Stimulated activated naive CD8-positive, alpha-beta T cell treated with anti-CD3 and anti-CD28 coated beads, Interleukin-15, amount 100 ng/mL, for 72 hours (primary cell): ENCODE data around the gene FHL2.
A peak's percentile ranks its signal among the peaks of the same experiment; 100 is the strongest.

ENCODE experiments used
- ATAC-seq: fragments of 150-1000 bp; cut with Tn5 transposase; 2 replicates; pipeline ENCODE4 v1.10.0; 2021; ENCODE audit warnings: mild to moderate bottlenecking, moderate library complexity
- DNase-seq, 2 donors: peaks; one replicate each; pipeline ENCODE4 v3.0.0; 2021 to 2022
- H3K27ac Mint-ChIP-seq, 2 donors: one replicate each; pipeline ENCODE4 v1.8.0; 2022; ENCODE audit warnings: mild to moderate bottlenecking in 2 of 2, mixed read lengths in 2 of 2, moderate library complexity in 2 of 2
- H3K27me3 Mint-ChIP-seq: one replicate; pipeline ENCODE4 v1.8.0; 2022; ENCODE audit warnings: mixed read lengths
- H3K4me1 Mint-ChIP-seq: one replicate; pipeline ENCODE4 v1.8.0; 2022; ENCODE audit warnings: mild to moderate bottlenecking, mixed read lengths
- H3K4me3 Mint-ChIP-seq, 2 donors: one replicate each; pipeline ENCODE4 v1.8.0; 2022; ENCODE audit warnings: mild to moderate bottlenecking in 2 of 2, mixed read lengths in 2 of 2, moderate library complexity in 1 of 2
- H3K9me3 Mint-ChIP-seq, 2 donors: one replicate each; pipeline ENCODE4 v1.8.0; 2022; ENCODE audit warnings: mixed read lengths in 2 of 2

The FHL2 gene

DNA sequence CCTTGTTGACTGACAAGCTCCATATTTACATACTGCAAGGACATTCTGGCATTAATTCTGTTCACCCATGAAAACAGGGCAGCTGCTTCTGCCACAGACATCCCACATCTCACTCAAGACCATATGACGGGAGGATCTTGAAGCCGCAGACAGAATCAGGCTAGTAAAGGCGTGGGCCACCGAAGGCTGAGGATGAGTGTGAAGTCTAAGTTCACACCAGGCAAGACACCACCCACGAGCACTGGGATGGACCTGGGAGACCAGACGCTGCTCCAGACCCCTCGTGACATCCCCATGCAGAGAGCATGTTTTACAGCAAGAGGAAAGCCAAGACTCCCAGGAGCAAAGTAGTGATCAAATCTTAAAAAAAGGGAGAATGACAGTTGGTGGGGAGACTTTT is 3.2 kb downstream of the FHL2 start:
- Mint-ChIP-seq H3K9me3 (no peaks in the 10 kb centered on the region), H3K27ac (no peak overlapping the region), H3K4me1 (peaks cover 8% of the 10 kb centered on the region), H3K27me3 (peaks cover 17% of the 10 kb centered on the region), H3K4me3 (no peak overlapping the region)
- ATAC-seq (no peak), DNase-seq (no peak)

DNA sequence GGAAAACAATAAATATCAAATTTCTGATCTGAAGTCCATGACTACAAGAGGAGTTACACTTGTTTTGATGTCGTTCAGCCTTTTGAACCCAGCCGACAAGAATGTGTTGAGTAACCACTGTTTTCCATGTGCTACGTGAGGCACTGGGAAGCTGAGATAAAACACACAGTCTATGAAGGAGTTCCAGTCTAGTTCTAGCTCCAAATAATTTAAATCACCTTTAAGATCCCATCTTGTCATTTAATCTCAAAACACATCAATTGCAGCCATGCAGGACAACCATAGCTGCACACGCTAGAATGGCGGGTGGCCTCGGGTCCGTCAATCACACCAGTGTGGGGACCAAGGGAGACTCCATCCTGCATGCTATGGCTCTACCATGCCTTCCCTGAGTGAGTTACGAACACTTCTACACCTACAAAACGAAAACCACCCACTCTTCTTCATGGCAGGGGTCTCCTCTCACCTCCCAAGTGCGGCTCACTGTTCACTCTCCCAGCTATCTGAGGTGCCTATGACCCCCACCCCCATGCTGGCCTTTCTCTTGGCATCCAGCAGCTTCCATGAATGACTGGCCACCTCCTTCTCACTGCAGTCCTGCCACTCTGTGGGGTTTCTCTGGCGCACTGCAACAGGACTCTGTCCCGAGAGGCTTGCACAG is 3.8 kb downstream of the FHL2 start:
- Mint-ChIP-seq H3K4me3 (no peak overlapping the region), H3K9me3 (no peaks in the 10 kb centered on the region), H3K27me3 (peaks cover 17% of the 10 kb centered on the region), H3K4me1 (peaks cover 8% of the 10 kb centered on the region), H3K27ac (no peak overlapping the region)
- ATAC-seq (no peak), DNase-seq (no peak)

DNA sequence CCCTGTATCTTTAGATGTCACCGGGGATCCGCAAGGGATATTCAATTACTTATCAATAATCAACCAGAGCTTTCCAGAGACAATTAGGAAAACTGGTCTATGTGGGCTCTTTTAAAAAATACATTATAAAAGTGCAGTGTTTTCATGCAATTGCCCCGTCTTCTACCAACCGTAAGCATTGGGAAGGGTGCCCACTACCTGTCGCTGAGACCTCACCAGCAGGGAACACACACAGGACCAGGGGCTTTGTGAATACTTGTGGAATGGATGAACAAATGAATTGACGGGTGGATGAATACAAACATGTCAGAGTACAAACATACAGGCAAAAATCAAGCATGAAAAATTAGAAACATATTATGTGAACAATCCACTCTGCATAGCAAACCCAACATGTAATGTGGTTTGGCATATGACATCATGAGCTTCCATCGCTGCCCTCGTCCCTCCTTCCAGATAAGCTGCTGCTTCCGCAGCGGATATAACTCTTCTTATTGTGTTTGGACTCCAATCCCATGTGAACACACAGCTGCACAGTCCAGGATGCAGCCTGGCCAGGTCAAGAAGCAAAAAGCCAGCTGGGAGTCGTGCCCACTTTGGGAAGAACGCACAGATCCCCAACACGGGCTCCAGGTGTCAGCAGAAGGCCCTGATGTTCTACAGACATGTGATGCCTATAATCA is 5.3 kb downstream of the FHL2 start:
- Mint-ChIP-seq H3K27ac (no peak overlapping the region), H3K4me3 (no peak overlapping the region), H3K4me1 (peaks cover 4% of the 10 kb centered on the region), H3K27me3 (peaks cover 3% of the 10 kb centered on the region), H3K9me3 (no peaks in the 10 kb centered on the region)
- no peak for ATAC-seq
- no peak for DNase-seq

DNA sequence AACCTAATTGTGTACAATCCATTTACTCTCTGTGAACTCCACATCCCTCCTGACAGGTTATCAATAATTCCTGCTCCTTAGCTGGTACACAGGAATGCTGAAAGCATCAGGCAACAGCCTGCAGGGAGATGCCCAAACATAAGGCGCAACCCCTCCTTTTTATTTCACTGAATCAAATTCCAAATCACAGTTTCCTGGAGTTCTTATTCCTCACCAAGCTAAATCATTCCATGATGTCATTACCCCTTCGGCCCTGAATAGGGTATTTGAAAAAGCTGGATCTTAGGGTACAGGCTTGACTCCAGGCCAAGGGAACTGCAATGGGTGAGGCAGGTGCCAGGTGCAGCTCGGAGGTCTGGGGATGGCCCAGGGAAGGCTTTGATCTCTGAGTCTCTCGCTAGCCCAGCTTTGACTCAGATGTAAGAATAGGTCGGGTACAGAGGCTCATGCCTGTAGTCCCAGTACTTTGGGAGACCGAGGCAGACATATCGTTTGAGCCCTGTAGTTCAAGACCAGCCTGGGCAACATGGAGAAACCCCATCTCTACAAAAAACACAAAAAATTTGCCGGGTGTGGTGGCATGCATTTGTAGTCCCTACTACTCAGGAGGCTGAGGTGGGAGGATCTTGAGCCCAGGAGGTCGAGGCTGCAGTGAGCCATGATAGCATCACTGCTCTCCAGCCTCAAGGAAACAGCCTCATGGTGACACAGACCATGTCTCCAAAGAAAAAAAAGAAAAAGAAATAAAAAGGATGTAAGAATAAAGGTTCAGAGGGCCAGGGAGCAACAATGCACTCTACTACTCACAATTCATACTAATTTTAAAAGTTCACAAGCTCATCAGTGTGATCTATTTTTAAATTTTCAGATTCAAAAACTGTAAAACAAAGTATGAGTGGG is 6.8 kb downstream of the FHL2 start:
- H3K27me3 Mint-ChIP-seq = no peaks in the 10 kb centered on the region
- ATAC-seq = no peak
- H3K9me3 Mint-ChIP-seq = no peaks in the 10 kb centered on the region
- no peak overlapping the region for H3K4me3 Mint-ChIP-seq
- H3K4me1 Mint-ChIP-seq = no peaks in the 10 kb centered on the region
- H3K27ac Mint-ChIP-seq = peak overlapping the region in 1 of 2 donors; percentile 1
- DNase-seq = no peak

DNA sequence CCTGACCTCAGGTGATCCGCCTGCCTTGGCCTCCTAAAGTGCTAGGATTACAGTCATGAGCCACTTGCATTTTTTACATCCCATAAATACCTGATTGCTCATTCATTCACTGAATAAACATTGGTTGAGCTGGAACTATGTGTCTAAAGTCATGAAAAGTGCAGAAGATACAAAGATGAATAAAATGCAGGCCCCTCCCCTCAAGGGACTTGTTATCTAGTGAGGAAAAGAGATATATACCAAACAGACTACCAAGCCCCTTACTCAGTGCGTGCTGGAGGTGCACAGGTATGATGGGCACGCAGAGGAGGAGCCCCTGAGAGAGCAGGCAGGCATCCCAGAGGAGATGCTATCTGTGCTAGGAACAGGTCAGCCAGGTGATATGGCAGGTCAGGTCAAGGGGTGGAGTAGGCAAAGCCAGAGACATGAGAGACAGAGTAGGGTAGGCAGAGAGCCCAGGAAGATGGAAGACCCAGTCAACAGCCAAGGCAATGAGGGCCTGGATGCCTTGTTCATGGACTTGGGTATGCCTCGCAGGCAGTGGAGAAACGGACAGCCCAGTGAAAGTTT is 7.7 kb downstream of the FHL2 start:
- no peak overlapping the region for H3K4me3 Mint-ChIP-seq
- DNase-seq (no peak), ATAC-seq (no peak)

DNA sequence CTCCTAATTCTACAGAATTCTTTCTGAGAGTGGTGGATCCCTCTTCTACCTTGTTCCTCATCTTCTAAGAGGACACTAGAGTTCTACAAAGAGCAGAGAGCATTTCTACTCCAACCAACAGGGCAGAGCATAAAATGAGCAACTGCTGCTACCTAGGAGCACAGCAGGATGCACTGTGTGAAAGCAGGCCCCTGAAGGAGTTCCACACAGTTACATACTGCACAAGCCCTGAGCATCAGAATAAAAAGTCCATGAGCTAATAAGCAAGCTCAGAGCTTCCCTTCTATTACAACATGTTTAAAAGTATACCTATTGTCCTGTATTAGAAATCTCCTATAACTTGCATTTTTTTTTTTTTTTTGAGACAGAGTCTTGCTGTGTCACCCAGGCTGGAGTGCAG is 8.4 kb downstream of the FHL2 start:
- ATAC-seq = no peak
- Mint-ChIP-seq H3K4me1 (no peaks in the 10 kb centered on the region), H3K9me3 (no peaks in the 10 kb centered on the region), H3K27me3 (no peaks in the 10 kb centered on the region), H3K4me3 (no peak overlapping the region), H3K27ac (no peak overlapping the region)
- no peak for DNase-seq

More for the DNA sequence above, 7.7 kb downstream of the FHL2 start:
- Mint-ChIP-seq H3K9me3 (no peaks in the 10 kb centered on the region), H3K4me1 (no peaks in the 10 kb centered on the region), H3K27me3 (no peaks in the 10 kb centered on the region), H3K27ac (no peak overlapping the region)

DNA sequence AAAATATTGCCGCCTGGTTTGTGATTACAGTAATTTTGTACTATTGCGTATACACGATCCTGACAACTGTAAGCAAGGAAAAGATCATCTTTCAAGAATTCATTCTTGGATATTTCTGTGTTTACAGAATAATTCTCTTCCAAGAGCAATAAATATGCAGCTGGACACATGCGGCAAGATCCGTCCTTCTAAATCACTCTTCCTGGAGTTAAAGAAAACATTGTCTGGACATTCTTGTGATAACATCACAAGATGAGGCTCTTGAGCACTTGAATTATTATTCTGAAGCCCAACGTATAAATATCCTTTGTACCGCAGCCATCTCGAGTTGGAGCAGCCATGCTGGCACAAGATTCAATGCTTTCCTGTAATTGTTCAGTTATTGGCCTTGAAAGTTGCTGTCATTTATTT is 9.9 kb downstream of the FHL2 start:
- no peaks in the 10 kb centered on the region for H3K27me3 Mint-ChIP-seq
- no peak overlapping the region for H3K4me3 Mint-ChIP-seq
- H3K27ac Mint-ChIP-seq = no peak overlapping the region
- DNase-seq = no peak
- H3K4me1 Mint-ChIP-seq = no peaks in the 10 kb centered on the region
- no peaks in the 10 kb centered on the region for H3K9me3 Mint-ChIP-seq
- no peak for ATAC-seq

DNA sequence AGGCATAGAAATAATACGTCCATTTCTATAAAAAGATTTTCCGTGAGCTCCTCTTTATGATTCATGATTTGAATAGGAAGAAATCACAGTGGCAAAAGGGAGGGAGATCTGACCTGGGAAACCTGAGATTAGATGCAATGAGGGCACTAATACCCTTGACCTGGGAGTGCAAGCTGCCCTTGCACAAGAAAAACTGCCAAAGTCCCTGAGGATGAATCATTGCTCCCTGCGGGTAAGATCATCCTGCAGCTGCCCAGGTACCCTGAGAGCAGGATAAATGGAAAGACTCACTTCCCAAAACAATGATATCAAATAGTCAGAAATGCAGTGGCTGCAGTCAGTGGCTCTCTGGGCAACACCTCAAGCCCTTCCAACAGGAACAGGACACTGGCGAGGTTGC is 11.6 kb downstream of the FHL2 start:
- Mint-ChIP-seq H3K27ac (no peak overlapping the region), H3K27me3 (no peaks in the 10 kb centered on the region), H3K9me3 (no peaks in the 10 kb centered on the region), H3K4me1 (no peaks in the 10 kb centered on the region), H3K4me3 (no peak overlapping the region)
- DNase-seq (no peak), ATAC-seq (no peak)

DNA sequence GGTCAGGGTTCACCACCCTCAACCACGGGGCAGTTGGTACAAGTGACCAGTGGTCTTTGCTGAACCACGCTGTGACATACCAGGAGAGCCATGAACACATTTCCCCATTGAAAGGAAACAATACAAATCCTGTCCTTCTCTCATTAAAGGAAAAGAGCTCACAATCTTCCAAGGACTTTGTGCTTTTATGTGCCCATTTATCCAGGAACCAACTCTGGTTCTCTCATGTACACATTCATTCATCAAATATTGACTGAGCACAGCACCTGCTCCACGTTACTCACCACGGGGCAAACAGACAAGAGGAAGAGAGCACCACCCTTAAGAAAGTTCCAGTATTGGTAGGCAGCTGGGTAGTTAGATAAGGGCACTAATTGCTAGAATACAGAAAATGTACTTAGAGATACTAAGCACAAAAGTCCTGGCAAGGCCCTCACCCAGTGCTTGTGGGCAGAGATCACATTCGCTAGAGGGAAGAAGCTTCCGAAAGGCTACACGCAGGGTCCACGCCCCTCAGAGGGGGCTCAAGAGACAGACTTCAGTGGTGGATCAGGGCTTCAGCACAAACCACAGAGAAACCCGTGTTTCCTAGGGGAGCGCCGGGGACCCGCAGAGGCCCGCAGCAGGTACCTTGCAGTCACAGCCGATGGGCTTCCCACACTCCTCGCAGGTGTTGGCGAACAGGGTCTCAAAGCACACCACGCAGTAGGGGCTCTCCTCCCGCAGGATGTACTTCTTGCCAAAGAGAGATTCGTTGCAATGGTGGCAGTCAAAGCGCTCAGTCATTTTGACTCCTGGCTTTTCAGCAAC is 12.9 kb downstream of the FHL2 start:
- Mint-ChIP-seq H3K9me3 (no peaks in the 10 kb centered on the region), H3K27me3 (no peaks in the 10 kb centered on the region), H3K27ac (no peak overlapping the region), H3K4me3 (no peak overlapping the region), H3K4me1 (no peaks in the 10 kb centered on the region)
- DNase-seq (no peak), ATAC-seq (no peak)

DNA sequence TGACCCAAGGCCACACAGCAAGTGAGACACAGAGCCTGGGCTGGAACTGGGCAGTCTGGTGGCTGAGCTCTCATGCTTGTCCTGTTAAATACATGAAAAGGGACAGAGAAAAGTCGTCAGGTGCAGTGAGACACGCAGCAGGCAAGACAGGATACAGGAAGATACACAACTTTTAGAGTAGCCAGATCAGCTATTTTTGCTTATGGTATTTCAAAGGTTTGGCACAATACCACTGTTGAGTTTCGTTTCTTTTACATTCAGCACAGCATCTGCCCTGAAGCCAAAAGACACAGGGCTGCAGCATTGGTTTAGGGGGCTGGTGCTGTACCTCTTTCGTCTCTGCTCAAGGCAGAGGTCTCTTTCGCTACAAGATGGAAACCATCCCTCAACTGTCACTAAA is 14.0 kb downstream of the FHL2 start:
- no peak for ATAC-seq
- DNase-seq = no peak
- no peak overlapping the region for H3K27ac Mint-ChIP-seq
- H3K4me3 Mint-ChIP-seq = no peak overlapping the region
- H3K27me3 Mint-ChIP-seq = no peaks in the 10 kb centered on the region
- H3K4me1 Mint-ChIP-seq = no peaks in the 10 kb centered on the region
- H3K9me3 Mint-ChIP-seq = no peaks in the 10 kb centered on the region

DNA sequence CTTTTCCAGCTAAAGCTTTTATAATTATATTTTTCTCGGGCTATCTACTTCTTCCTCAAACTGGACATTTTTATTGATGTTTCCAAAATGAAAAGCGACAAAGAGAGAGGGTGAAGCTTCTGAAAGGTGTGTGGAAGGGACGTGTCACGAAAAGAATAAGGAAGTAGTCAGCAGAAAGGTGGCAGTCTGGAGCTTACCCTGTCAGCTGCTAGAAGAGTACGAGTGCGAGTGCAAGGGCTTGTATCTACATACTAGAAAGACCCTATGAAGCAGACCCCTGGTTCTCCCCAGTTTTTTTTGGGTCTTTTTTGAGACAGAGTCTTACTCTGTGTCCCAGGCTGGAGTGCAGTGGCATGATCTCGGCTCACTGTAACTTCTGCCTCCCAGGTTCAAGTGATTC is 14.6 kb downstream of the FHL2 start:
- no peak for ATAC-seq
- no peak overlapping the region for H3K4me3 Mint-ChIP-seq
- no peak for DNase-seq
- no peaks in the 10 kb centered on the region for H3K9me3 Mint-ChIP-seq
- H3K4me1 Mint-ChIP-seq = no peaks in the 10 kb centered on the region
- no peaks in the 10 kb centered on the region for H3K27me3 Mint-ChIP-seq
- H3K27ac Mint-ChIP-seq = no peak overlapping the region

DNA sequence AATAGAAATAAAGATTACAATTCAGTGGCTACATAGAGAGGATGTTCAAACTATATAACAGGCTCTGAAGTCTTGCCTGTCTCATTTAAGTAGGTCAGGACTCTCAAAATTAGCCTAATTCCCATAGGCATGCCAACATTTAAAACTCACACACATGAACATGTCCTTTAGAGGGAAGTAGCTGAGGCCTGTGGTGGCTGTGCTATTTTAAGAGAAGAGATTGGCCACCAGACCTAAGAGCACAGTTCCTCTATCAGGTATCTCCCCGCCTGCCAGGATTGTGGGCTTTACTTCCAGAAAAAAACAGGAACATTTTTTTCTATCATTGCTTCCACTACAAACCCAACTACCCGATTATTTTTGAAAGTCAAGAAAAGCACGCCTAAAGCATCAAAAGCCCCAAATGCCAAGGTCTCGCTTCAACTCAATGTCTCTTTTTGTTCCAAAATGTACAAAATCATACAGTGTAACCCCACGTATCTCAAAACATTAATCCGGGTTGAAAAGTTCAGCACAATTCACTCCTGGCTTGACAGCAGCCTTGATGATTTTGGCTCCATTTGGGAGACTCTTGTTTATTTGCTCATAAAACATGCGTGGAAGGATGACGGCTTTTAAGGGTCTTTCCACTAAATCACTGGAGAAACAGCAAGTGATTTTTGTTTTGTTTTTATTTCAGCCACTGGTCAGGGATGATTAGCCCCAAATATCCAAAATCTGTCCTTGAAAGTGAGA is 15.3 kb downstream of the FHL2 start:
- Mint-ChIP-seq H3K27me3 (no peaks in the 10 kb centered on the region), H3K4me1 (no peaks in the 10 kb centered on the region), H3K9me3 (no peaks in the 10 kb centered on the region), H3K27ac (no peak overlapping the region), H3K4me3 (no peak overlapping the region)
- DNase-seq (no peak), ATAC-seq (no peak)

DNA sequence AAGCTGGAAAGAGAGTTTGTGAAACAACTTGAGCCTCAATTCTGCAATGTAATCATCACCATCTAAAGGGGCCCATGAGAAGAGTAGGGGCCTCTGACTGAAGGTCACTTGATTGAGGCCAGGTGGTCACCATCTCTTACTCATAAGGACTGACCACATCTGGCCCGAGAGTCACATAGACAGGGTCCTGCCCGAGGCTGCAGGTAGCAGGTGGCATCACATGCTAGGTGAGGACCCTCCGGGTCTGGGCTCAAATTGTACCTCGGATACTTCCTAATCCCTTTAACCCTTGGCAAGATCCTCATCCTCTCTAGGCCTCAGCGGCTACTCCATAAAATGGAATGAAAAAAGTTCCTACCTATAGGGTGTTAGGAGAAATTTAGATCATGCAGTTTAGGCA is 16.7 kb downstream of the FHL2 start:
- Mint-ChIP-seq H3K4me1 (no peaks in the 10 kb centered on the region), H3K4me3 (no peak overlapping the region), H3K27ac (no peak overlapping the region), H3K9me3 (no peaks in the 10 kb centered on the region), H3K27me3 (no peaks in the 10 kb centered on the region)
- DNase-seq = no peak
- no peak for ATAC-seq

DNA sequence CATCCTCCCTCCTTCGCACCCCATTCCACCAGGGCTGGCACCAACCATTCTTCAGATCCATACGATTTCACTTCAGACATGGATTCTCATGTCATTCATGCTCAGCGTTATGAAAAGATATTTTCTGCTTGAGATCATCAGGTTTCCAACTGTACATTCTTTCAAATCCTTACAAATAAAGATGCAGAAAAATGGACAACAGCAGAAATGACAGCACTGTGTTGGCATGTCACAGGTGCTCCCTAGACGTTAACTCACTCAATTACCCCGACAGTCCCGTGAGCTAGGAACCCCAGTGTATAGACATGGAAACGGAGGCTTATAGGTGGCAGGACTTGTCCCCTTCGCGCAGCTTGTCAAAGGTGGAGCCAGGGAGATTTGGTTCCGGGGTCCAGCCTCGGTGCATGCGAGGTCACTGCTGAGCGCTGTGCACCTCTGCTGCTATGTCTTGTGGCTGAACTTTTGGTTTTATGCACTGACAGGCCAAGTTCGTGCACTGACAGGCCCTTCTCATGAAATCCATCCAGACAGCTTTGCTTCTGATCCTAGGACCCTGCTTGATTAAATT is 17.7 kb downstream of the FHL2 start:
- Mint-ChIP-seq H3K4me3 (no peak overlapping the region), H3K27me3 (no peaks in the 10 kb centered on the region), H3K4me1 (no peaks in the 10 kb centered on the region), H3K27ac (no peak overlapping the region), H3K9me3 (no peaks in the 10 kb centered on the region)
- ATAC-seq (no peak), DNase-seq (no peak)
